ENCODE measurements around the gene PPP2R2C. TPM values are rescaled to one million over a fixed set of nuclear protein-coding genes. Genes with fewer than 3 reads are reported as not detected.

PPP2R2C gene
- total RNA-seq, 1 experiment from 2014 or later, result not detected

DNA sequence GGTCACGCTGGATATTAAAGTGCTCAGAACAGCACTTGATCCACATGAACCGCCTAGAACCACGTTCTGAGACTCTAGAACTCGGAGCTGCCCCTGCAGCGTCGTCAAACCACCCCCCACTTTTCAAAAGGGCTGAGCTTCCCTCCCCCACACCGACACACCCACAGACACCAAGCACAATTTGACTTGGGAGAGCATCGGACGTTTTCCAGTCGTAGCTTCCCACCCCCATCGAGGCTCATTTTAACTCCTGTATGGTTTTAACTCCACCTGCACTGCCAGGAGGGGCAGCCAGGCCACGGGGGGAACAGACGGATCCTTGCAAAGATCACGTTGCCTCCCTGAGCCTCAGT, 26.3 kb downstream of the PPP2R2C start:
- ChIA-PET CTCF (interaction anchor here (0.6 kb wide), 1 partner anchor 31 kb away, joined by 8 read pairs; no protein-coding TSS in a partner anchor), POLR2A (ENCODE audit: low non-redundant PET) (no interaction called here)
- Histone ChIP-seq H3K4me3 (ENCODE audit: low read depth, low read length, poor library complexity, severe bottlenecking) (no peak overlapping the region), H3K27ac (ENCODE audit: low read depth, low read length, poor library complexity, severe bottlenecking) (no peak overlapping the region), H3K36me3 (ENCODE audit: insufficient read depth, low read length, poor library complexity, severe bottlenecking) (no peaks in the 10 kb centered on the region), H3K27me3 (replicated peaks; ENCODE audit: insufficient read depth, low read depth, low read length, poor library complexity) (peaks cover 80% of the 10 kb centered on the region), H3K9me3 (ENCODE audit: low read depth, low read length, poor library complexity, severe bottlenecking) (no peaks in the 10 kb centered on the region), H3K4me1 (ENCODE audit: insufficient read depth, low read length, poor library complexity, severe bottlenecking) (no peaks in the 10 kb centered on the region)
- intact Hi-C loops (cut with micrococcal nuclease; ENCODE audit: unreplicated experiment), result no loop called here
- no TSS peak for BruUV-seq (replicated peaks)
- TF ChIP-seq, protein P1, sequence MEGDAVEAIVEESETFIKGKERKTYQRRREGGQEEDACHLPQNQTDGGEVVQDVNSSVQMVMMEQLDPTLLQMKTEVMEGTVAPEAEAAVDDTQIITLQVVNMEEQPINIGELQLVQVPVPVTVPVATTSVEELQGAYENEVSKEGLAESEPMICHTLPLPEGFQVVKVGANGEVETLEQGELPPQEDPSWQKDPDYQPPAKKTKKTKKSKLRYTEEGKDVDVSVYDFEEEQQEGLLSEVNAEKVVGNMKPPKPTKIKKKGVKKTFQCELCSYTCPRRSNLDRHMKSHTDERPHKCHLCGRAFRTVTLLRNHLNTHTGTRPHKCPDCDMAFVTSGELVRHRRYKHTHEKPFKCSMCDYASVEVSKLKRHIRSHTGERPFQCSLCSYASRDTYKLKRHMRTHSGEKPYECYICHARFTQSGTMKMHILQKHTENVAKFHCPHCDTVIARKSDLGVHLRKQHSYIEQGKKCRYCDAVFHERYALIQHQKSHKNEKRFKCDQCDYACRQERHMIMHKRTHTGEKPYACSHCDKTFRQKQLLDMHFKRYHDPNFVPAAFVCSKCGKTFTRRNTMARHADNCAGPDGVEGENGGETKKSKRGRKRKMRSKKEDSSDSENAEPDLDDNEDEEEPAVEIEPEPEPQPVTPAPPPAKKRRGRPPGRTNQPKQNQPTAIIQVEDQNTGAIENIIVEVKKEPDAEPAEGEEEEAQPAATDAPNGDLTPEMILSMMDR (conservative IDR thresholded peaks at IDR 0.05; ENCODE audit: low read depth, low read length), result no peak
- TF ChIP-seq EZH2 (IDR thresholded peaks at IDR 0.05; ENCODE audit: borderline replicate concordance, low read depth, low read length, poor library complexity, severe bottlenecking), result no peak
- no peak for DNase-seq (ENCODE audit: low spot score)

DNA sequence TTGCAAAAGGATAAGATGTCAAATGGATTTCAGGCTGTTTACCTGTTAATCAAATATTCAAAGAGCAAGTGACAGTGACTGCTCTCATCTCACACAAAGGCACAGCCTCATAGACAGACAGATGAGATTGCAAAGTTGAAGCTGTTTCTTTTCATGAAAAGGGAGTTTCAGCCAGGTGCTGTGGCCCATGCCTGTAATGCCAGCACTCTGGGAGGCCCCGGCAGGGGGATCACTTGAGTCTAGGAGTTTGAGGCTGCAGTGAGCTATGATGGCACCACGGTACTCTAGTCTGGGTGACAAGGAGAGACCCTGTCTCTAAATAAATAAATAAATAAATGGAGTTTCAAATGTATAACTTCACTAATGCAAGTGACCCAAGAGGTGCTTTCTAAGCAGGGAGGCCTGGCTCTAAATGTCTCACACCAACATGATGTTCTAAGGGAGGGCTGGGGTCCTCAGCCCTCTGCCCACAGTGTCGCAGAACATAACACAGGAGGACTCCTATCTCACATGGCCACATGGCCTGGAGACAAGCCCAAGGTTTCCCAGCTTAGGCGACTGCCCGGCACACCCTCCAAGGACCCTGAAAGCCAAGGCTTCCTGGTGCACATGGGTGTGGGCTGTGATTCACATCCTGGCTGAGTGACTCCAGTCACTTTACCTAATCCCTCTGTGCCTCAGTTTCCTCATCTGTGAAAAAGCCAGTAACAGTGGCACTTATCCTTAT, 26.8 kb downstream of the PPP2R2C start:
- no peak for DNase-seq (ENCODE audit: low spot score)
- H3K4me1 ChIP-seq (ENCODE audit: insufficient read depth, low read length, poor library complexity, severe bottlenecking), result no peaks in the 10 kb centered on the region
- POLR2A ChIA-PET (ENCODE audit: low non-redundant PET), result no interaction called here
- CTCF ChIA-PET, result interaction anchor here (0.6 kb wide), 1 partner anchor 30 kb away, joined by 8 read pairs; no protein-coding TSS in a partner anchor
- H3K9me3 ChIP-seq (ENCODE audit: low read depth, low read length, poor library complexity, severe bottlenecking), result no peaks in the 10 kb centered on the region
- intact Hi-C loops (cut with micrococcal nuclease; ENCODE audit: unreplicated experiment), result no loop called here
- H3K27me3 ChIP-seq (replicated peaks; ENCODE audit: insufficient read depth, low read depth, low read length, poor library complexity), result peaks cover 78% of the 10 kb centered on the region
- BruUV-seq (replicated peaks), result no TSS peak
- no peak overlapping the region for H3K4me3 ChIP-seq (ENCODE audit: low read depth, low read length, poor library complexity, severe bottlenecking)
- H3K27ac ChIP-seq (ENCODE audit: low read depth, low read length, poor library complexity, severe bottlenecking), result no peak overlapping the region
- TF ChIP-seq, protein P1 (conservative IDR thresholded peaks at IDR 0.05; ENCODE audit: low read depth, low read length), result no peak
- no peak for TF ChIP-seq EZH2 (IDR thresholded peaks at IDR 0.05; ENCODE audit: borderline replicate concordance, low read depth, low read length, poor library complexity, severe bottlenecking)
- no peaks in the 10 kb centered on the region for H3K36me3 ChIP-seq (ENCODE audit: insufficient read depth, low read length, poor library complexity, severe bottlenecking)

DNA sequence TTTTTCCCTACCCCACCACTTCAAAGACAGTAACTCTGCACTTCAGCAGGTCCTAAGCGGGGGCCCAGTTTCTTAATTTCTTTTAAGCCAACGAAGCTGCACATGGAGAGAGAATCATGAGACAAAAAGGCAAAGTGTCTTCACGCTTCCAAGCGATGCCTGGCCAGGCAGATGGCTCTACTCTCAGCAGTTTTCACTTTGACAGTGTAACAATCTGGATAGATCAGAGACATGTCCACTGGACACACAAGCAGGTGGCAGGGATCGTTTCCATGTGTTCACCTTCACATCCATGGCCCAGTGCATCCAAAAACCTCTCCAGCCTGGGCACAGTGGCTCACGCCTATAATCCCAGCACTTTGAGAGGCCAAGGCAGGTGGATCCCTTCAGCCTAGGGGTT, 27.8 kb downstream of the PPP2R2C start:
- no peak overlapping the region for H3K27ac ChIP-seq (ENCODE audit: low read depth, low read length, poor library complexity, severe bottlenecking)
- POLR2A ChIA-PET (ENCODE audit: low non-redundant PET), result no interaction called here
- H3K9me3 ChIP-seq (ENCODE audit: low read depth, low read length, poor library complexity, severe bottlenecking), result no peaks in the 10 kb centered on the region
- no peaks in the 10 kb centered on the region for H3K4me1 ChIP-seq (ENCODE audit: insufficient read depth, low read length, poor library complexity, severe bottlenecking)
- intact Hi-C loops (cut with micrococcal nuclease; ENCODE audit: unreplicated experiment), result no loop called here
- CTCF ChIA-PET, result no interaction called here
- H3K27me3 ChIP-seq (replicated peaks; ENCODE audit: insufficient read depth, low read depth, low read length, poor library complexity), result peaks cover 78% of the 10 kb centered on the region
- H3K4me3 ChIP-seq (ENCODE audit: low read depth, low read length, poor library complexity, severe bottlenecking), result no peak overlapping the region
- TF ChIP-seq EZH2 (IDR thresholded peaks at IDR 0.05; ENCODE audit: borderline replicate concordance, low read depth, low read length, poor library complexity, severe bottlenecking), result no peak
- TF ChIP-seq, protein P1 (conservative IDR thresholded peaks at IDR 0.05; ENCODE audit: low read depth, low read length), result no peak
- no peak for DNase-seq (ENCODE audit: low spot score)
- no peaks in the 10 kb centered on the region for H3K36me3 ChIP-seq (ENCODE audit: insufficient read depth, low read length, poor library complexity, severe bottlenecking)
- no TSS peak for BruUV-seq (replicated peaks)
